SK-N-SH treated with all-trans-retinoic acid at 6 μM for 48 hours (cell line): Measurements from ENCODE around the gene TTPAL.

Experiments used
- ZFP30 ChIP-seq: fragments of 450-650 bp; formaldehyde crosslinking; IDR thresholded peaks from 2 replicates; pipeline ENCODE4 v1.5.0; 2022; ENCODE audit warnings: mild to moderate bottlenecking, moderate library complexity
- ZNF565 ChIP-seq: fragments of 450-650 bp; formaldehyde crosslinking; conservative IDR thresholded peaks from 2 replicates; pipeline ENCODE4 v1.5.0; 2020; ENCODE audit warnings: low read depth, mild to moderate bottlenecking, moderate library complexity
- TF ChIP-seq, protein P1 (sequence below): fragments of 250-450 bp; sonication (Bioruptor Pico); IDR thresholded peaks from 2 replicates; pipeline ENCODE4 v1.8.0; 2020; ENCODE audit warnings: mild to moderate bottlenecking, moderate library complexity, borderline replicate concordance

- TF ChIP-seq ZNF565 (CRISPR knock-in tag) = no peak
- TF ChIP-seq, protein P1, sequence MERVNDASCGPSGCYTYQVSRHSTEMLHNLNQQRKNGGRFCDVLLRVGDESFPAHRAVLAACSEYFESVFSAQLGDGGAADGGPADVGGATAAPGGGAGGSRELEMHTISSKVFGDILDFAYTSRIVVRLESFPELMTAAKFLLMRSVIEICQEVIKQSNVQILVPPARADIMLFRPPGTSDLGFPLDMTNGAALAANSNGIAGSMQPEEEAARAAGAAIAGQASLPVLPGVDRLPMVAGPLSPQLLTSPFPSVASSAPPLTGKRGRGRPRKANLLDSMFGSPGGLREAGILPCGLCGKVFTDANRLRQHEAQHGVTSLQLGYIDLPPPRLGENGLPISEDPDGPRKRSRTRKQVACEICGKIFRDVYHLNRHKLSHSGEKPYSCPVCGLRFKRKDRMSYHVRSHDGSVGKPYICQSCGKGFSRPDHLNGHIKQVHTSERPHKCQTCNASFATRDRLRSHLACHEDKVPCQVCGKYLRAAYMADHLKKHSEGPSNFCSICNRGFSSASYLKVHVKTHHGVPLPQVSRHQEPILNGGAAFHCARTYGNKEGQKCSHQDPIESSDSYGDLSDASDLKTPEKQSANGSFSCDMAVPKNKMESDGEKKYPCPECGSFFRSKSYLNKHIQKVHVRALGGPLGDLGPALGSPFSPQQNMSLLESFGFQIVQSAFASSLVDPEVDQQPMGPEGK (CRISPR knock-in tag) = no peak
- no peak for TF ChIP-seq ZFP30 (CRISPR knock-in tag)
Observed at GRCh38 chr20:44494266-44494665, 18.6 kb downstream of the TTPAL start.
